ENCODE measurements around the gene ADA.

The ADA gene

GRCh38 chr20:44644230-44644617, 7.3 kb downstream of the ADA start:
- no peaks in the 10 kb centered on the region for H3K27me3 ChIP-seq (ENCODE audit: low read depth, low read length)
- peaks cover 0 to 4% of the 10 kb centered on the region in 2 donors for H3K36me3 ChIP-seq (ENCODE audit: control insufficient read depth in 1 of 2, insufficient read depth in 2 of 2, low read length in 2 of 2)
- H3K4me1 ChIP-seq (ENCODE audit: control insufficient read depth in 1 of 2, insufficient read depth in 2 of 2, low read length in 2 of 2), result peaks cover 21 to 35% of the 10 kb centered on the region in 2 donors
- peak overlapping the region; percentile 60 for H3K27ac ChIP-seq (ENCODE audit: low read length)
- no peak overlapping the region for H3K4me3 ChIP-seq (ENCODE audit: low read depth in 1 of 2, low read length in 2 of 2)
- H3K9me3 ChIP-seq (ENCODE audit: control insufficient read depth in 1 of 2, low read length in 2 of 2), result no peaks in the 10 kb centered on the region

DNA sequence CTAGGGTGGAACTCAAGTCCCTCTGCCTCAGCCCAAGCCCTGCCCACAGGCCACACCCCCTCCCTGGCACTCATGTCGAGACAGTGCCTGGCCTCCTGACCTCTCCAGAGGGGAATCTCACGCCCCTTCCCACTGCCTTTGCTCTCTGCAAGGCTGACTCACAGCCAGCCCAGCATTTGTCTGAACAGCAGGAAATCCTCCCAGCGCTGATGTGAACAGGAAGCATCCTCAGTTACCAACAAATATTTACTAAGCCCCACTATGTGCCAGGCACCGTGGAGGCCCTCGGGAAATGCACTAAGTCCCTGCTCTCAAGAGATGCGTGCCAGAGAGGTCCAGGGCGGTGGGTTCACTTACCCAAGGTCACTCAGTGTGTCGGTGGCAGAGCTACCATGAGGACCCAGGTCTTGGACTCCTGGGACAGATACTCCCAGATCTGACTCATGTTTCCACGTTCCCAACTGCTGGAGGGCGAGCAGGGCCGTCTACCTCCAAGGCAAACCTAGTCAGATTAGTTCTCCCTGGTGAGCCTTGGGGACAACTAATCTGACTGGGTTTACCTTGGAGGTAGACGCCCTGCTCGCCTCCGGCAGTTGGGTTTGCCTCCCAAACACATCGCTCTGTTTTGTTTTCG, 7.8 kb downstream of the ADA start:
- H3K4me3 ChIP-seq (ENCODE audit: low read depth in 1 of 2, low read length in 2 of 2), result no peak overlapping the region
- H3K27me3 ChIP-seq (ENCODE audit: low read depth, low read length), result no peaks in the 10 kb centered on the region
- peak overlapping the region; percentile 66 for H3K27ac ChIP-seq (ENCODE audit: low read length)
- H3K36me3 ChIP-seq (ENCODE audit: control insufficient read depth in 1 of 2, insufficient read depth in 2 of 2, low read length in 2 of 2), result peaks cover 0 to 4% of the 10 kb centered on the region in 2 donors
- H3K4me1 ChIP-seq (ENCODE audit: control insufficient read depth in 1 of 2, insufficient read depth in 2 of 2, low read length in 2 of 2), result peaks cover 21 to 32% of the 10 kb centered on the region in 2 donors
- H3K9me3 ChIP-seq (ENCODE audit: control insufficient read depth in 1 of 2, low read length in 2 of 2), result no peaks in the 10 kb centered on the region

DNA sequence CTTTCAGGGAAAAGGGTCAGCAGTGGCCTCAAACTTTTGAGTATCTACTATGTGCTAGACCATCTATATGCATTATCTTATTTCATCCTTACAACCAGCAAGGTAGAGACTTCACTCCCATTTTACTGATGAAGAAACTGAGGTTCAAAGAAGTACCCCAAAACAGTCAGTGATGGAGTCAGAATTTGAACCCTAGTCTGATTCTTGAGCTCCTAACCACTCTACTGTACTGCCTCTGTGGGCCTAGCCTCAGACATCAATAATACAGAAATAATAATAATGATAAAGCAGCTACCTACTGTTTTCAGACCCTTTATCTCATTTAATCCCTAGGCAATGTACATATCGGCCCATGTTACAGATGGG, 8.4 kb downstream of the ADA start:
- H3K9me3 ChIP-seq (ENCODE audit: control insufficient read depth in 1 of 2, low read length in 2 of 2), result no peaks in the 10 kb centered on the region
- no peaks in the 10 kb centered on the region for H3K27me3 ChIP-seq (ENCODE audit: low read depth, low read length)
- peak overlapping the region; percentile 66 for H3K27ac ChIP-seq (ENCODE audit: low read length)
- H3K4me1 ChIP-seq (ENCODE audit: control insufficient read depth in 1 of 2, insufficient read depth in 2 of 2, low read length in 2 of 2), result peaks cover 21 to 32% of the 10 kb centered on the region in 2 donors
- H3K36me3 ChIP-seq (ENCODE audit: control insufficient read depth in 1 of 2, insufficient read depth in 2 of 2, low read length in 2 of 2), result peaks cover 0 to 4% of the 10 kb centered on the region in 2 donors
- no peak overlapping the region for H3K4me3 ChIP-seq (ENCODE audit: low read depth in 1 of 2, low read length in 2 of 2)

DNA sequence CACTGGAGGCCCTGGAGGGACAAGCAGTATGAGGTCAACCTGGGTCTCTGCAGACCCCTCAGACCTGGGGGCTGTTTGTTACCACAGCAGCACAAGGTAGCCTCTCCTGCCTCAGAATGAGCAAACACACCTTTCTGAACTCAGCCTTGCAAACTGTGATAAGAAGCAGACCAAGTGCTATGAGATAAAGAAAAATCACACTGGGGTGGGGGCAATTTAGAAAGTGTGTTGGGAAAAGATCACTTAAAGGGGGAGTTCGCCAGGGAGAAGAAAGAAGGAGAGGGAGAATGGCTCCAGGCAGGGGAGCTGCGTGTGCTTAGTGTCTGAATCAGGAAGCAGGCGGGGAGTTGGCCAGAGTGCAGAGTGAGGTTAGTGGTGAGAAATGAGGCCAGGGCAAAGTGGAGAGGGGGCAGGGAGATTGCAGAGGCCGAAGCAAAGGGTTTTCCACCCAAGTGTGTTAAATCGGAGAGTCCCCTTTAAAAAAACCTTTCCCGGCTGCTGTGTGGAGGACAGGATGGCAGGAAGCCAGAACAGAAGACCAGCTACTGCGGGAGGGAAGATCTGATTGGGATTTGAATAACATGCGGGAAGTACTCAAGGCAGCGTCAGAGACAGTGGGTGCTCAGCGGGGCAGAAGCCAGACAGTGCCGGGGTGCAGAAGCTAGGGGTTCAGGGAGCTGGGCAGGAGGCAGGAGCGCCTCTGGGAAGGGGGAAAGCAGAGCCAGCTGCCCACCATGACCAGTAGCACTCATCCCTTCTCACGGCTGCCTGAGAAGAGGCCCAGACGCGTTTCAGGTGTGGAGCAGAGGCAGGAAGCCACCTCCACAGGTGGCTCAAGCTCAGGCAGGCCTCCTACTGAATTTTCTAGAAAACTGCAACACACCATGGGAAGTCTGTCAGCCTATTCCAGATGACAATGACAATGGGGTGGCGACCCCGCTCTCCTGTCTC, 9.0 kb downstream of the ADA start:
- Histone ChIP-seq H3K9me3 (ENCODE audit: control insufficient read depth in 1 of 2, low read length in 2 of 2) (no peaks in the 10 kb centered on the region), H3K27me3 (ENCODE audit: low read depth, low read length) (no peaks in the 10 kb centered on the region), H3K27ac (ENCODE audit: low read length) (peak overlapping the region; percentile 66), H3K4me3 (ENCODE audit: low read depth in 1 of 2, low read length in 2 of 2) (peak overlapping the region in 1 of 2 donors; percentile 23), H3K4me1 (ENCODE audit: control insufficient read depth in 1 of 2, insufficient read depth in 2 of 2, low read length in 2 of 2) (peaks cover 21 to 32% of the 10 kb centered on the region in 2 donors), H3K36me3 (ENCODE audit: control insufficient read depth in 1 of 2, insufficient read depth in 2 of 2, low read length in 2 of 2) (peaks cover 0 to 4% of the 10 kb centered on the region in 2 donors)

GRCh38 chr20:44641325-44641724, 10.2 kb downstream of the ADA start:
- no peak overlapping the region for H3K4me3 ChIP-seq (ENCODE audit: low read depth in 1 of 2, low read length in 2 of 2)
- H3K27me3 ChIP-seq (ENCODE audit: low read depth, low read length), result no peaks in the 10 kb centered on the region
- no peak overlapping the region for H3K27ac ChIP-seq (ENCODE audit: low read length)
- peaks cover 0 to 4% of the 10 kb centered on the region in 2 donors for H3K36me3 ChIP-seq (ENCODE audit: control insufficient read depth in 1 of 2, insufficient read depth in 2 of 2, low read length in 2 of 2)
- H3K9me3 ChIP-seq (ENCODE audit: control insufficient read depth in 1 of 2, low read length in 2 of 2), result no peaks in the 10 kb centered on the region
- peaks cover 18 to 28% of the 10 kb centered on the region in 2 donors for H3K4me1 ChIP-seq (ENCODE audit: control insufficient read depth in 1 of 2, insufficient read depth in 2 of 2, low read length in 2 of 2)

- Histone ChIP-seq H3K9me3 (ENCODE audit: control insufficient read depth in 1 of 2, low read length in 2 of 2) (no peaks in the 10 kb centered on the region), H3K4me3 (ENCODE audit: low read depth in 1 of 2, low read length in 2 of 2) (no peak overlapping the region), H3K4me1 (ENCODE audit: control insufficient read depth in 1 of 2, insufficient read depth in 2 of 2, low read length in 2 of 2) (peaks cover 17 to 21% of the 10 kb centered on the region in 2 donors), H3K36me3 (ENCODE audit: control insufficient read depth in 1 of 2, insufficient read depth in 2 of 2, low read length in 2 of 2) (peaks cover 0 to 8% of the 10 kb centered on the region in 2 donors), H3K27me3 (ENCODE audit: low read depth, low read length) (no peaks in the 10 kb centered on the region), H3K27ac (ENCODE audit: low read length) (no peak overlapping the region)
Measured at GRCh38 chr20:44640522-44640921, 11.0 kb downstream of the ADA start.

DNA sequence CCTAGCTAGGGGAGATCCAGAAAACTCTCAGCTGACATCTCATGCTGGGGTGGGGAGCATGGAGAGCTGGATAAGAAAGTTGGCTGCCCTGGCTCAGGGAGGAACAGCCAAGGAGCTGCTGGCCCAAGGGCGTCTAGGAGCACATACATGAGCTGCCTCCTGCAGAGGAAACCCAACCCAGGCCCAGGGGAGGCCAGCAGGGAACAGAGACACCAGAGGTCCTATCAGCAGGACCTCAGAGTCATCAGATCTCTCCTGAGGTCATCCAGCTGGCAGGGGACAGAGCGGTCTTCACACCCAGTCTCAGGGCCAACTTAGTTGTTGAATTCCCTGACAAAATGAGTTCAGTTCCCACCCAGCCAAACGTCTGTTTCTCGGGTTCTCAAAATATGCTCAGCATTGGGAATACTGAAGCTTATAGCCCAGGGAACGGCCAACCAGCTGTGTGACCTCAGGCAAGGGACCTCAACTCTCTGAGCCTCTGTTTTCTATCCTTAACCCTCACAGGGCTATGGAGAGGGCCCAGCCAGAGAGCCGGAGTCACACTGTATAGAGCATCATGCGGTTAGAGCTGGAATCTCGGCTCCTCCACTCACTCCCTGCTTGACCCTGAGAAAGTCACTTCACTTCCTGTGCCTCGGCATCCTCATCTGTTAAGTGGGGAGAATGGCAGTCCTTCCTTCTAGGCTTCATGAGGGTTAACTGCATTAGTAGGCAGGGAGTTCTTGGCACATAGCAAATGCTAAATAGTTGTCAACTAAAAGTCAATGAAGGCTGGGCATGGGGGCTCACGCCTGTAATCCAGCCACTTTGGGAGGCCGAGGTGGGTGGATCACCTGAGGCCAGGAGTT, 13.8 kb downstream of the ADA start:
- H3K27ac ChIP-seq (ENCODE audit: low read length), result no peak overlapping the region
- H3K4me1 ChIP-seq (ENCODE audit: control insufficient read depth in 1 of 2, insufficient read depth in 2 of 2, low read length in 2 of 2), result peaks cover 9 to 14% of the 10 kb centered on the region in 2 donors

DNA sequence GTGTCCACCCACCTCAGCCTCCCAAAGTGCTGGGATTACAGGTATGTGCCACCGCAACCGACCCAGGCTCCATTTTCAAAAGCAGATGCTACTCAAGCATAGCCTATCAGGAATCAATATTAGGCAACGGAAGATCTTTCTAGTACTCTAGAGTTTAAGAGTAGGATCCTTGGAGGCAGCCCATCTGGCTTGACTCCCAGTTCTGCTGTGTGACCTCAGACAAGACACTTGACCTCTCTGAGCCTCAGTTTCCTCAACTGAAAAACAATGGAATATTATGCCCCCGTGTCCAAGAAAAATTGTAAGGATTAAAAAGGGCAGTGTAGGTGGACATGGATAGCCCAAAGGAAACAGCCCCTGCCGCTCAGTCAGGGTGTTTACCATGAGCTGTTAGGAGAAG, 14.5 kb downstream of the ADA start:
- H3K27ac ChIP-seq (ENCODE audit: low read length), result no peak overlapping the region
- H3K36me3 ChIP-seq (ENCODE audit: control insufficient read depth in 1 of 2, insufficient read depth in 2 of 2, low read length in 2 of 2), result peaks cover 3 to 8% of the 10 kb centered on the region in 2 donors
- no peaks in the 10 kb centered on the region for H3K27me3 ChIP-seq (ENCODE audit: low read depth, low read length)
- no peaks in the 10 kb centered on the region for H3K9me3 ChIP-seq (ENCODE audit: control insufficient read depth in 1 of 2, low read length in 2 of 2)
- no peak overlapping the region for H3K4me3 ChIP-seq (ENCODE audit: low read depth in 1 of 2, low read length in 2 of 2)
- peaks cover 2 to 13% of the 10 kb centered on the region in 2 donors for H3K4me1 ChIP-seq (ENCODE audit: control insufficient read depth in 1 of 2, insufficient read depth in 2 of 2, low read length in 2 of 2)

More for the DNA sequence above, 13.8 kb downstream of the ADA start:
- H3K9me3 ChIP-seq (ENCODE audit: control insufficient read depth in 1 of 2, low read length in 2 of 2), result no peaks in the 10 kb centered on the region
- H3K36me3 ChIP-seq (ENCODE audit: control insufficient read depth in 1 of 2, insufficient read depth in 2 of 2, low read length in 2 of 2), result peaks cover 3 to 8% of the 10 kb centered on the region in 2 donors
- no peak overlapping the region for H3K4me3 ChIP-seq (ENCODE audit: low read depth in 1 of 2, low read length in 2 of 2)
- no peaks in the 10 kb centered on the region for H3K27me3 ChIP-seq (ENCODE audit: low read depth, low read length)

DNA sequence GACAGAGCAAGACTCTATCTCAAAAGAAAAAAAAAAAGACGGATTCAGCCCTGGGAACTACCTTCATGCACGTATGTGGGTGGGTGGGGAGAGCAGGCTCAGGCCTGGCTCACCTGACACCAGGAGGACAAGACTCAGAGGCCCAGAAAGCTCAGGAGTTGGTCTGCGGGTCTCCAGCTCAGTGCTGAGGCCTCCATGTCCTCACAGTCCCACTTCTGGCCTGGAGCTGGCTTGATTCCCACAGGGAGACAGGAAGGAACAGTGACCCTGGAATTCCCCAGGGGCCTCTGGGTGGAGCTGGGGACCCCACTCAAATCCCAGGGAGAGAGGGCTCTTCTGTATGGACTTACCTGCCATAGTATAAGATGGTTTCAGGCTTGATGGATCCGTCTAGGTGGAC, 15.6 kb downstream of the ADA start:
- Histone ChIP-seq H3K4me1 (ENCODE audit: control insufficient read depth in 1 of 2, insufficient read depth in 2 of 2, low read length in 2 of 2) (peaks cover 0 to 15% of the 10 kb centered on the region in 2 donors), H3K27ac (ENCODE audit: low read length) (no peak overlapping the region), H3K36me3 (ENCODE audit: control insufficient read depth in 1 of 2, insufficient read depth in 2 of 2, low read length in 2 of 2) (peaks cover 3 to 8% of the 10 kb centered on the region in 2 donors)

DNA sequence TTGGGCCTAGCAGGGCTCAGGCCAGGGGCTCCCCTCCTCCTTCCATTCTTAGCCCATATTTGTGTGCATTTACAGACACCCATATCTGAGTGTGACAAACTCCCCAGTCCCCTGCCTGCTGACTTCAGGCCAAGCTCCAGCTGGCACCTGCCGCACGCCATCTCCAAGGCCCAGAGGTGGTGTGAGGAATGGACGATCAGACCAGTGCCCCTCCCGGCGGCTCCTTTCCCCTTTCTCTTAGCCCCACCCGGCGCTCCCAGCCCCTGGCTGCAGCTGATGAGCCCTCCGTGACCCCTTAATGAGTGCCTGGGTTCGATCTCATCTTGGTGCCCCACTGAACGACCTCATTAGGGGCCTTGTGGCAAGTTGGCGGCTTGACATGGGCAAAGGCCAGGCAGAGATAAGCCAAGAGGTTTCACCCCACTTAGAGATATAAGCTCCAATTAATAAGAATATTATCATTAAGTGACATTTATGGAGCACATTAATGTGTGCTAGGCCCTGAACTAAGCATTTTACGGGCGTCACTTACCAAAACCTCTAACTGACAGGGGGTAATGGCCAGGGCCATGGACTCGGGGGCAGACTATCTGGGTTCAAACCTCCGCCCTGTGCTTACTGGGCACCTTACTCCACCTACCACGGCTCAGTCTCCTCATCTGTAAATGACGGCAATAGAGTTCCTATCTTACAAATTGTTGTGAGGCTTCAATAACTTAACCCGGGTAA, 17.5 kb downstream of the ADA start:
- H3K27ac ChIP-seq (ENCODE audit: low read length), result no peak overlapping the region
- H3K4me1 ChIP-seq (ENCODE audit: control insufficient read depth in 1 of 2, insufficient read depth in 2 of 2, low read length in 2 of 2), result peaks cover 0 to 20% of the 10 kb centered on the region in 2 donors
- peaks cover 3 to 4% of the 10 kb centered on the region in 2 donors for H3K36me3 ChIP-seq (ENCODE audit: control insufficient read depth in 1 of 2, insufficient read depth in 2 of 2, low read length in 2 of 2)
- H3K4me3 ChIP-seq (ENCODE audit: low read depth in 1 of 2, low read length in 2 of 2), result no peak overlapping the region
- no peaks in the 10 kb centered on the region for H3K9me3 ChIP-seq (ENCODE audit: control insufficient read depth in 1 of 2, low read length in 2 of 2)
- H3K27me3 ChIP-seq (ENCODE audit: low read depth, low read length), result no peaks in the 10 kb centered on the region

More for the DNA sequence above, 15.6 kb downstream of the ADA start:
- no peaks in the 10 kb centered on the region for H3K9me3 ChIP-seq (ENCODE audit: control insufficient read depth in 1 of 2, low read length in 2 of 2)
- H3K4me3 ChIP-seq (ENCODE audit: low read depth in 1 of 2, low read length in 2 of 2), result no peak overlapping the region
- H3K27me3 ChIP-seq (ENCODE audit: low read depth, low read length), result no peaks in the 10 kb centered on the region
